HFF-Myc (cell line): Measurements from ENCODE around the gene SPTBN4.

ENCODE experiments used
- DNase-seq: peaks from one replicate; pipeline ENCODE4 v3.0.0-alpha.2; 2011; ENCODE audit warnings: low read depth; ENCODE audit errors: extremely low read depth
- H3K4me3 ChIP-seq: replicated peaks from 2 replicates; pipeline ENCODE4 v1.5.1; 2011; ENCODE audit warnings: low read depth, mild to moderate bottlenecking, control low read depth, low read length
- CTCF ChIP-seq: IDR thresholded peaks from 2 replicates; pipeline ENCODE4 v1.5.1; 2012; ENCODE audit warnings: mild to moderate bottlenecking, low read depth, low read length, control low read depth; ENCODE audit errors: missing control alignments

Gene SPTBN4

DNA sequence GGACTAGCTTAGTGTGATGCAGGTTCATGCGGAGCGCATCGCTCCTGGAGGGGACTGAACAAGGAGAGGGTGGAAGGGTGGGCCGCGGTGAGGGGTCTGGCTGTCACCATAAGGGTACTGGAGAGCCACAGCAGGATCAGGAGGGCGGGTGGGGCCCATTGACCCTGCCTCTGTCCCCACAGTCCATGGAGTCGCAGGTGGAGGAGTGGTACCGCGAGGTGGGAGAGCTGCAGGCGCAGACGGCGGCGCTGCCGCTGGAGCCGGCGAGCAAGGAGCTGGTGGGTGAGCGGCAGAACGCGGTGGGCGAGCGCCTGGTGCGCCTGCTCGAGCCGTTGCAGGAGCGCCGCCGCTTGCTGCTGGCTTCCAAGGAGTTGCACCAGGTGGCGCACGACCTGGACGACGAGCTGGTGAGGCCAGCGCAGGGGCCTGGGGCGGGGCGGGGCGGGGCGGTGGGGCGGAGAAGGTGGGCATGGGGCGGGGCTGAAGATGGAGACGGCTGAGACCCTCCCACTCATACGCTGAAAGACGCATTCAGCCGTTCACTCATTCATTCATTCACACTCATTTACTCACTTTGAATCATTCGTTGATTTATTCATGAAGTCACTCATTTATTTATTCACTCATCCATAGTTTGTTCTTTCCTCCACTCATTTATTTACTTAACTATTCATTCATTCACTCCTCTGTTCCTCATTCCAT lies 82.4 kb downstream of the SPTBN4 start:
- no peak overlapping the region for H3K4me3 ChIP-seq
- peak; percentile 37 for TF ChIP-seq CTCF
- DNase-seq: no peak

GRCh38 chr19:40550951-40551350 lies 84.2 kb downstream of the SPTBN4 start:
- no peak overlapping the region for H3K4me3 ChIP-seq
- no peak for DNase-seq
- TF ChIP-seq CTCF: no peak

GRCh38 chr19:40552848-40553247 lies 86.0 kb downstream of the SPTBN4 start:
- H3K4me3 ChIP-seq: no peak overlapping the region
- TF ChIP-seq CTCF: no peak
- DNase-seq: no peak

GRCh38 chr19:40553885-40554857 lies 87.4 kb downstream of the SPTBN4 start:
- no peak for DNase-seq
- no peak for TF ChIP-seq CTCF
- H3K4me3 ChIP-seq: no peak overlapping the region

DNA sequence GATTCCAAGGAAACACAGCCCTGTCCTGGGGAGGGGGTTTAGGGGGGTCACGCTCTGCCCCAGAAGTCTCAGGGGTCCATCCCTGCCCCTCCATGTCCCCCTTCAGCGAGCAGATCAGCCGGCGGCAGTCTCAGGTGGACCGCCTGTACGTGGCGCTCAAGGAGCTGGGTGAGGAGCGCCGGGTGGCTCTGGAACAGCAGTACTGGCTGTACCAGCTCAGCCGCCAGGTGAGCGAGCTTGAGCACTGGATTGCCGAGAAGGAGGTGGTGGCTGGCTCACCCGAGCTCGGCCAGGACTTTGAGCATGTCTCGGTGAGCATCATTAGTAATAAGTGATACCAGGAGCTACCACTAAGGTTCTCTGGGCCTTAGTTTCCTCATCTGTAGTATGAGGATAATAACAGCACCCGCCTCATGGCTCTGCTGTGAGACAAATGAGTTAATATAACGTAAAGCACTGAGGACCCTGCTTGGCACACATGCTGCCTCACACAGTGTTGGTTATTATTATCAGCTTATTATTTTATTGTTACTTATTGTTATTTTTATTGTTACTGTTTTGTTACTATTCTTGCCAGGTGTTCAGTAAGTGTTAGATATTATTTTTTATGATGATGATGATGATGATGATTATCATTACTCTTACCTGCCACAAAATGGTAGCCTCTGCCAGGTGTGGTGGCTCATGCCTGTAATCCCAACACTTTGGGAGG lies 89.3 kb downstream of the SPTBN4 start:
- DNase-seq: no peak
- TF ChIP-seq CTCF: no peak
- H3K4me3 ChIP-seq: no peak overlapping the region

DNA sequence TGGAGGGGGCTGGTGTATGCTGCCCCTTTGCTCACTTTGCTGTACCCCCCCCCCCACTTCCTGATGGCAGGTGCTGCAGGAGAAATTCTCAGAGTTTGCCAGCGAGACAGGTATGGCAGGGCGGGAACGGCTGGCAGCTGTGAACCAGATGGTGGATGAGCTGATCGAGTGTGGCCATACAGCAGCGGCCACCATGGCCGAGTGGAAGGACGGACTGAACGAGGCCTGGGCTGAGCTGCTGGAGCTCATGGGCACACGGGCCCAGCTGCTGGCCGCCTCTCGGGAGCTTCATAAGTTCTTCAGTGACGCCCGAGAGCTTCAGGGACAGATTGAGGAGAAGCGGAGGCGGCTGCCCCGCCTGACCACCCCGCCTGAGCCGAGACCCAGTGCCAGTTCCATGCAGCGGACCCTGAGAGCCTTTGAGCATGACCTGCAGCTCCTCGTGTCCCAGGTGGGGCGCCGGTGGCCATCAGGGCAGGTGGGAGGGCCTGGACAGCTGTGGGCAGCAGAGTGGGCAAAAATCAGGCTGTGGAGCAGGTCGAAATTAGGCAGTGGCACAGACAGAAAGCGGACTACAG lies 90.2 kb downstream of the SPTBN4 start:
- TF ChIP-seq CTCF: no peak
- H3K4me3 ChIP-seq: no peak overlapping the region
- no peak for DNase-seq
